ENCODE data around the gene ZBTB2. TPM values are rescaled to one million over a fixed set of nuclear protein-coding genes. Genes with fewer than 3 reads are reported as not detected.

The ZBTB2 gene
- total RNA-seq, 1 experiment from 2014 or later = 16.2 TPM

GRCh38 chr6:151323791-151324487 lies 67.4 kb downstream of the ZBTB2 start:
- CTCF ChIA-PET = interaction anchor here (0.5 to 2.9 kb wide), 15 partner anchors 11 to 621 kb away, joined by 3 to 39 read pairs (median 6); no protein-coding TSS in a partner anchor
- TF ChIP-seq TCF7L2 (IDR thresholded peaks at IDR 0.05; ENCODE audit: low read depth, low read length) (no peak), POLR2AphosphoS5 (IDR thresholded peaks at IDR 0.05; ENCODE audit: low read depth, low read length) (no peak), CTCF (IDR thresholded peaks at IDR 0.05) (peak; percentile 96), REST (IDR thresholded peaks at IDR 0.05; ENCODE audit: insufficient read depth in 1 of 2, low read depth in 2 of 2, low read length in 1 of 2) (no peak)
- ATAC-seq (peak; percentile 81), DNase-seq (ENCODE audit: low read depth, low spot score) (peak; percentile 76)
- no peaks in the 10 kb centered on the region for H3K36me3 ChIP-seq (ENCODE audit: control insufficient read depth, insufficient read depth, low read length)
- H3K4me1 ChIP-seq (ENCODE audit: control insufficient read depth, insufficient read depth, low read length) = peaks cover 25% of the 10 kb centered on the region
- in situ Hi-C loops (cut with HindIII; ENCODE audit: low pct_unique_long_range_greater_than_20kb, low sequenced_read_pairs) (no loop called here), intact Hi-C loops (cut with micrococcal nuclease; ENCODE audit: unreplicated experiment) (loop anchor here (1.0 to 10.0 kb wide), 2 partner anchors 259 to 310 kb away; no protein-coding TSS in a partner anchor)
- H3K27ac ChIP-seq (ENCODE audit: low read length) = peak overlapping the region; percentile 85
- no peaks in the 10 kb centered on the region for H3K9me3 ChIP-seq (ENCODE audit: control insufficient read depth, insufficient read depth, low read depth, low read length)
- H3K27me3 ChIP-seq (ENCODE audit: control insufficient read depth, insufficient read depth, low read length) = no peaks in the 10 kb centered on the region
- no TSS peak for BruUV-seq (replicated peaks)
- peak overlapping the region in 1 of 2 experiments; percentile 17; a peak in 1 of 4 replicates for H3K4me3 ChIP-seq (ENCODE audit: low read depth in 2 of 2, low read length in 2 of 2)
- POLR2A ChIA-PET = interaction anchor here (0.6 kb wide), 1 partner anchor 208 kb away, joined by 3 read pairs; no protein-coding TSS in a partner anchor

- DNase-seq (ENCODE audit: low read depth, low spot score) = no peak
Observed at GRCh38 chr6:151322570-151322969, 68.8 kb downstream of the ZBTB2 start.

More at GRCh38 chr6:151322570-151322969, 68.8 kb downstream of the ZBTB2 start:
- no peaks in the 10 kb centered on the region for H3K9me3 ChIP-seq (ENCODE audit: control insufficient read depth, insufficient read depth, low read depth, low read length)
- BruUV-seq (replicated peaks) = no TSS peak
- no peak overlapping the region for H3K27ac ChIP-seq (ENCODE audit: low read length)
- H3K36me3 ChIP-seq (ENCODE audit: control insufficient read depth, insufficient read depth, low read length) = no peaks in the 10 kb centered on the region
- TF ChIP-seq TCF7L2 (IDR thresholded peaks at IDR 0.05; ENCODE audit: low read depth, low read length) = no peak
- TF ChIP-seq SIN3A (IDR thresholded peaks at IDR 0.05; ENCODE audit: borderline replicate concordance, insufficient read depth, low read depth, low read length) = no peak
- TF ChIP-seq CTCF (IDR thresholded peaks at IDR 0.05) = no peak
- TF ChIP-seq REST (IDR thresholded peaks at IDR 0.05; ENCODE audit: insufficient read depth in 1 of 2, low read depth in 2 of 2, low read length in 1 of 2) = no peak
- no peaks in the 10 kb centered on the region for H3K27me3 ChIP-seq (ENCODE audit: control insufficient read depth, insufficient read depth, low read length)
- ATAC-seq = no peak
- in situ Hi-C loops (cut with HindIII; ENCODE audit: low pct_unique_long_range_greater_than_20kb, low sequenced_read_pairs) (no loop called here), intact Hi-C loops (cut with micrococcal nuclease; ENCODE audit: unreplicated experiment) (loop anchor here (10.0 kb wide), 1 partner anchor 258 kb away; no protein-coding TSS in a partner anchor)
- ChIA-PET POLR2A (no interaction called here), CTCF (no interaction called here)
- H3K4me1 ChIP-seq (ENCODE audit: control insufficient read depth, insufficient read depth, low read length) = peaks cover 23% of the 10 kb centered on the region
- no peak overlapping the region for H3K4me3 ChIP-seq (ENCODE audit: low read depth in 2 of 2, low read length in 2 of 2)
